ENCODE results near the gene SH3RF3.

SH3RF3 gene

DNA sequence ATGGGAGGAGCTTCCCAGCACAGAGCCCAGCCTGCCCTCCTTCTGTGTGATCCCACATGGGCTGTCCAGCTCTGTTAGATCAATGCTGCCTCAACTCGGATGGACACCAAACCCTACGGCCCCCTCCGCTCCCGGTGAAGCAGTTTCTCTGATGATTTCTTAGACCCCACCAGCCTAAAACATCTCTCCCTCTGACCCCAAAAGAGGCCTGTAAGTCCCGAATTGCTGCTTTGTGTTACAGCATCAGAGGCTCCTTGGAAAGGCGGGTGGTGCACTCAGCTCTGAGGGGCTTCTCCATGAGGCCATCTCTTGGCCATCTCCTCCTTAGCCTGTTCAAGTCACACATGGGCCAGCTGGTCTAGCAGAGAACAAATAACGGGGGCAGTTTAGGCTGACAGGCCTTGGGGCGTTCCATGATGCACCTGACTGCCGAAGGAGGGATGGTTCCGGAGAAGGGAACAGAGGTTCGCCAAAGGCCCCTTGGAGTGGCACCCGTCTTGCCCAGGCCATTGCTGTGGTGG, 240.7 kb downstream of the SH3RF3 start:
- DNase-seq = no peak

DNA sequence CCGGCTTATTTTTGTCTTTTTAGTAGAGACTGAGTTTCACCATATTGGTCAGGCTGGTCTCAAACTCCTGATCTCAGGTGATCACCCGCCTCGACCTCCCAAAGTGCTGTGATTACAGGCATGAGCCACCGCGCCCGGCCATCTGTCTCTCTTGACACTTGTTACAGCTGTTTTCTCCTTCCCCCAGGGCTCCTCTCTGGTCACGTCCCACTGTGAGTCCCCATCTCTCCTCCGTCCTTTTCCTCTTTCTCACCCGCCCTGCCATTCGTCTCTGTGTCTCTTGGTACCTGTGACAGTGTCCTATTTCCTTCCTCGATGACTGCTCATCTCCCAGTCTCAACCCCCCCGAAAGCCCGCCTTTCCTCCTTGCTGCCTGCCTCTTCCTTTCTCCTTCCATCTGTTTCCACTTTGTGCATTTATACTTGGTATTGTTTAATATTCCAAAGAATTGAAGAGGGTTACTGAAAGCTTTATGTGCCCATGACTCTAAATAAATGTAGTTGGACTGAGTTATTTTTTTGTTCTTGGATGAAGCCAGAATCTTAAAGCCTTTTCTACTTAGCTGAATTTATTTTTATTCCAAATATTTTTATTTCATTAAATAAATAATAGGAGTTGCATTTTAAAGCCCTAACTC, 241.5 kb downstream of the SH3RF3 start:
- DNase-seq = no peak

- DNase-seq = no peak
Measured at GRCh38 chr2:109371481-109372170, 242.6 kb downstream of the SH3RF3 start.

GRCh38 chr2:109372171-109372568, 243.2 kb downstream of the SH3RF3 start:
- no peak for DNase-seq

DNA sequence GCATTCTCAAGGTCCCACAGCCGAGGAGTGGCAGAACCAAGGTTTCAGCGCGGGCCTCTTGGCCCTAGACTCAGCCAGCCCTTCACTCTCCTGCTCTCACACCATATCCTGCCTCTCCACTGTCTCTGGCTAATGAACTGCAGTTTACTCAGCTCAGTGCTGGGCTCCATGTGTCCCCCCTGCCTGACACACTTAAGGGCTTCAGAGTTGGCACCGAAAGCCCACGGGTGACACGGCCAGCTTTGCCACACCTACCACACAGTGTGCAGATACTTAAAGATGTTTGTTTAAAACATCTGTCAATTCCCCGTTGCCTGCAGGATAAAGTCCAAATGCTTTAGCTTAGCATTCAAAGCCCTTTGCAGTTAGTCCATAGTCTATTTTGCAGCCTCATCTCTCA, 243.6 kb downstream of the SH3RF3 start:
- peak; percentile 34 for DNase-seq

- DNase-seq = no peak
Measured at GRCh38 chr2:109373791-109374547, 245.0 kb downstream of the SH3RF3 start.

DNA sequence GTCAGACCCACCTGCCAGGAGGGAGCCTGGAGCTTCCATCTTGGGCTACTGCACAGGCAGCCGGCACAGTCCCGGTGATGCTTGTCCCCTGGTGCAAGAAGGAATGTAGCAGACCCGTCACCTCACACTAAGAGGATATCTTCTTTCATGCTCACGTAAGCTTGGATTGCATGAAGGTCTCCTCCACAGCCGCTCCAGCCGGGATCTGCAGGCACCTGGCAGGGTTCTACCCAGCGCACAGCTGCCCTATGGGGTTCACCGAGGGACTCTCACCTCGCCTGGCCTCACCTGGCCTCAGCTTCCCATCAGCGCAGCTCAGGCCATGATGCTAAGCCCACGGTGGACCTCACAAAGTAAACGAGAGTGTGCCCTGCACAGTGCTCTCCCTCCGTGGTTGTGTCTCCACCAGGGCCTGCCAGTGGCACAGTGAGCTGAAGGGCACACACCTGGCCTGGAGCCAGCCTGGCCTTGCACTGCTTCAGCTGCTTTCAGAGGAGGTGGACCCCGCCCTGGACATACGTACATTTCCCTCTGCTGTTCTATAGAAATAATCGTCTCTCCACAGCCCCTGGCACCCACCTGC, 245.6 kb downstream of the SH3RF3 start:
- no peak for DNase-seq

GRCh38 chr2:109375131-109375561, 246.1 kb downstream of the SH3RF3 start:
- DNase-seq = no peak

DNA sequence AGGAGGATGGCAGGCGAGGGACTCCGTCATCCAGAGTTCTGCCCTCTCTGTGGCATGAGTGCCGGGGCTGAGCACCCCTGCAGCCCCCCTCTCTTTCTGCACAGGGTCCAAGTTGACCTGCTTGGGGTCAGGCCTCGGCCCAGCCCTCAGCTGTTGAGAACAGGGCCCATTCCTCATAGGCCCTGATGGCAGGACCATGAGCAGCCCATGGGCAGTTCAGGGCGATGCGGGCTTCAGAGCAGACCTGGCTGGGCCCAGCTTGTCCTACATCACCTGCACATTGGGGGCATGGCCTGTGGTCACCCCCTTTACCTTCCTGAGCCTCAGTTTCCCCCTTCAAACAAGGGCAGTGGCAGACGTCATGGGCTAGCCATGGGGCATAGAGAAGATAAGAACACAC, 246.7 kb downstream of the SH3RF3 start:
- no peak for DNase-seq

- no peak for DNase-seq
Measured at GRCh38 chr2:109376115-109376514, 247.1 kb downstream of the SH3RF3 start.

- DNase-seq = no peak
Measured at GRCh38 chr2:109376796-109377495, 247.9 kb downstream of the SH3RF3 start.

DNA sequence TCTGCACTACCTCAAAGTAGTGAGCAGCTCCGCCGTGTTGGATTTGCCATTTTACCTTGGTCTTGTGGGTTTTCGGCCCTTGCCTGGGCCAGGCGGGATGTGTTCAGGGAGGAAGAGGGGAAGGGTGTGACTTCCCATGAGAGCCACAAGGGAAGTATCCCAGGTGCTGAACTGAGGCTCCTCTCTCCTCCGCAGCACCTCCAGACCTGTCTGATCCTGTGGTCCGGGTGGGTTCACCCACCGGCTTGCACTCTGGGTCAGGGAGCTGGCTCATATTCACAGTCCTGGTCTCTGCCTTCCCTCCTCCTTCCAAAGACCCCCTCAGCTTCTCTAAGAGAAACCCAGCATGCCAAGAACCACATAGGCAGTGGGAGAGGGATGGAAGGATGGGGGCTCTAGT, 249.0 kb downstream of the SH3RF3 start:
- no peak for DNase-seq

GRCh38 chr2:109378682-109379081, 249.7 kb downstream of the SH3RF3 start:
- DNase-seq = no peak

- DNase-seq = no peak
Measured at GRCh38 chr2:109379507-109379906, 250.5 kb downstream of the SH3RF3 start.

DNA sequence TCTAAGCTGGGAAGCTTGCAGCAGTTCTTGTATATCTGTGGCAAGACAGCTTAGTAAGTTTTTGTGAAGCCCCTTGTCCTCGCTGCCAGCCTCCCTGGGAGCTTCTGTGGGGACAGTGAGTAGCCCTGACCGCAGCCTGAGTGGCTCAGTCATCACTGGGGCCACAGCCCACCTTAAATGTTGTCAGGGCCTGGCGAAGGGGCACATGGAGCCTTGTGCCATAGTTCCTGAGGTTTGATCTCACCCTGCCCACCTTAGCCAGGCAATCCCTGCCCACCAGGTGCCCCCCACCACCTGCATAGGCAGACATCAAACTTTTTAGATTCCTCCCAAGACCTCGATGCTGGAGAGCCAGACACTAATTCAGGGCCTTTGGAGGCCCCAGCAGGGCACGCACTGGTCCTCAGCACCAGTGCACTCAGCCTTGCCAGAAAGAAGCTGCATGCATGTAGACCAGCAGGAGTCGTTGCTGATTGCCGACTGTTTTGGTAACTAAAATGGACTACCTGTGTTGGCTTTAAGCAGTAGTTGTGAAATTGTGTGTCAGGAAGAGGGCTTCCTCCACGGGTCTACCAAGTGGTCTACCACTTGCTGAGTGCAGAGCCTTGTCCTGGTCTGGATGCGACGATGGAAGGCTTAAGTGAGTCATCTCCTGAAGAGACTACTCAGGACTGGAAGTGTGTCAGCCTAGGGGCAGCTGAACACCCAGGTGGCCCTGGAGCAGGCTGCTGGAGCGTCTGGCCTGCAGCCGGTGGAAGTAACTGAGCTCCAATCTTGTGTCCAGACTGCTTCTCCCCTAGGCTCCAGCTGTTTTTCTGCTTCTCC, 251.7 kb downstream of the SH3RF3 start:
- no peak for DNase-seq

DNA sequence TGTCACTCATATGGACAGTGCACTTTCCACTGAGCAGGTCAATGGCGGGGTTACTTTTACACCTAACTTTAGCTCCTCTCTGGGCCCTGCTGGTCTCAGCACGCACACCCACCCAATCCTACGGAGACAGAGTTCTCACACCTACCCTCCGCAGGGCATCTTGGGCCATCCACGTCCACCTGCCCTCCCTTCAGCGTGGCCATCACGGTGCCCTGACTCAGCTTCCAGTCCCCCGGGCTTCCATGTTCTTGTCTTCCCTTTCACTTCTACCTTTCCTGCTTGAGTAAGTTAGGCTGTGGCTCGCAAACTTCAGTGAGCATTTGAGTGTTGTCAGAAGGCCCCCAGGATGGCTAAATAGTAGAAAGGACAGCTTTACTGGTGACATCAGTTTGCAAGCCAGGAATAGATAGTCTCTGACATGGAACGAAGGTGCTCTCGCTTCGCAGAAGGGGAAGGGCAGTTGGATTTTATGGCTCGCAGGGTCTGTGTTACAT, 252.4 kb downstream of the SH3RF3 start:
- DNase-seq = no peak

DNA sequence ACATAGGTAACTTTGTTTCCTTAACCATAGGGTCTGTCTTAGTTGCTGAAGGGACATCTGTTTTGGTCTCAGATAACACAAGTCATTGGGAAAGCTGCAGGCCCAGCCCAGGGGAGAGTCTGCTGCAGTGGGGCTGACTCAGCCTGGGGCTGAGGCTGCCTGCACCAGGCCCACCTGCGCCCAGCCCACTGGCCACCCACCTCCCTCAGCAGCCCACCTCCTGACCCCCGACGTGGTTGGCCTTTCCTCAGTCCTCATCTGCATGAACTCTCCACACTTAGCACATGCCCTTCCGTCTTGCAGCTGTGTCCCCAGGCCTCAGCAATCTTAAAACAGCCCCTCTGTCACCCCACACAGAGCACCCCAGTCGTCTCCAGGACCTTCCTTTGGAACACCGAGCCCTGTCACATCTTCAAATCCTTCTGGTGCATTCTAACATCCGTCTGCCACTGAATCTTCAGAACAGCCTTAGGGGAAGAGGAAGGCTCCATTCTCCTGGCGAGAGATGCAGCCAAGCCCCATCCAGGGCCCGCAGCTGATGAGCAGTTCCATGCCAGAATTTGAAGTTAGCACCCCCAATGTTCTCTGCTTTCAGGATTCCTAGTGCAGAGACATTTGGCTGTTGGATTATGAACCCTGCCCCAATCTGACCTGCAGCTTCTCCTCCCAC, 253.4 kb downstream of the SH3RF3 start:
- DNase-seq = no peak

- peak; percentile 90 for DNase-seq
Measured at GRCh38 chr2:109382951-109383350, 253.9 kb downstream of the SH3RF3 start.

DNA sequence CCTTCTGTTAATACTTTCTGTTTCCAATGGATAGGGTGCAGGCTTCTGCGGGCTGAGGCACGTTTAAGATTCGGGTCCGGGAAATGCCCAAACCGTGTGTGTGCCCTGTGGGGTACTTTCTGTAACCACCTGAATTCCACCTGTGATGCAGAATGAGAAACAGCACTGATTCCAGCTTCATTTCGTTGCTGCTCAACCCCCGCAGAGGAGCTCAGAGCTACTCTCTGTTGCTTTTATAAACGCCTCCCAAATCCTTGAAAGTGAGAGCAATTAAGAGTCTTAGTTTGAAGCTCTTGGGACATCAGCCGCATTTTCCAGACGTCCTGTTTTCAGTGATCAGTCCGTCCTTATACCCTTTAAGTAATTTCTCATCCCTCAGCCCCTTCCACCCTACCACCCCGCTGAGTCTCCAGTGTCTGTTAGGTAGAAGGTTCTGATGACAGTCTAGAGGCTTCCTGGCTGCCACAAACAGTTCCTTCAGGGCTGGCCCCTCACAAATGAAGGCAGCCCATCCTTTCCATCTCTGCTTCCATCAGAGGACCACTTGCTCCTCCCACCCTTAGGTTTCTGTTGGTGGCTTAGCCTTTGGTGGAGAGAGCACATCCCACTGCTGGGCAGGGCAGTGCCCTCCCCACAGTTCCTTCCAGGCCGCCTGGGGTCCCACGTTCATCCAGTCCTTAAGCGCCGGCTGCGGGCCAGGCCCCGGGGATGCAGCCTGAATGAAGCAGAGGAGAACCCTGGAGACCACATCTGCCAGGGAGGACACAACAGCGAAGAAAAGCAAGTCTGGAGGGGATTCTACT, 254.7 kb downstream of the SH3RF3 start:
- DNase-seq = no peak

All from NCI-H2029 treated with DMSO at 0.1 percent for 48 hours (cell line).